WTC11 (cell line): ENCODE data around the gene SPNS2. TPM values are rescaled to one million over a fixed set of nuclear protein-coding genes. Genes with fewer than 3 reads are reported as not detected.

Experiments used
- ATAC-seq: fragments of 200-7000 bp; cut with Tn5 transposase; 2 replicates; pipeline ENCODE4 v1.10.0; 2021; ENCODE audit warnings: mild to moderate bottlenecking, moderate library complexity
- CTCF ChIA-PET: fragments of 300-600 bp; sonication (Branson Sonifier 250); formaldehyde crosslinking; loops from one replicate; lab custom pipeline; 2021; ENCODE audit warnings: antibody characterized with exemption; lab: Charles Lee
- POLR2A ChIA-PET: fragments of 350-600 bp; sonication (Branson Sonifier 250); formaldehyde crosslinking; loops from one replicate; lab custom pipeline; 2021; ENCODE audit warnings: antibody characterized with exemption; lab: Charles Lee
- DNase-seq: peaks from one replicate; pipeline ENCODE4 v3.0.0; 2021; ENCODE audit warnings: low spot score
- H3K27ac Mint-ChIP-seq: 2 replicates; pipeline ENCODE4 v1.8.0; 2021; ENCODE audit warnings: mixed read lengths
- H3K27me3 Mint-ChIP-seq: 2 replicates; pipeline ENCODE4 v1.8.0; 2021; ENCODE audit warnings: low read depth, mild to moderate bottlenecking, moderate library complexity, mixed read lengths
- H3K36me3 Mint-ChIP-seq: 2 replicates; pipeline ENCODE4 v1.8.0; 2021; ENCODE audit warnings: mixed read lengths
- H3K4me1 Mint-ChIP-seq: 2 replicates; pipeline ENCODE4 v1.8.0; 2022; ENCODE audit warnings: mixed read lengths
- H3K4me3 Mint-ChIP-seq: 2 replicates; pipeline ENCODE4 v1.8.0; 2021; ENCODE audit warnings: mild to moderate bottlenecking, moderate library complexity, mixed read lengths
- H3K9me3 Mint-ChIP-seq: 2 replicates; pipeline ENCODE4 v1.8.0; 2021; ENCODE audit warnings: mixed read lengths
- CREB1 ChIP-seq: sonication (generic); formaldehyde crosslinking; IDR thresholded peaks from 2 replicates; pipeline ENCODE4 v1.8.0; 2023; ENCODE audit warnings: mild to moderate bottlenecking, missing genetic modification reagents
- CREM ChIP-seq: sonication (generic); formaldehyde crosslinking; IDR thresholded peaks from 2 replicates; pipeline ENCODE4 v1.8.1; 2022; ENCODE audit warnings: mild to moderate bottlenecking, missing genetic modification reagents, moderate library complexity
- ESRRA ChIP-seq: sonication (generic); formaldehyde crosslinking; IDR thresholded peaks from 2 replicates; pipeline ENCODE4 v1.8.1; 2022; ENCODE audit warnings: mild to moderate bottlenecking, missing genetic modification reagents, borderline replicate concordance
- ETV6 ChIP-seq: sonication (generic); formaldehyde crosslinking; IDR thresholded peaks from 2 replicates; pipeline ENCODE4 v1.8.1; 2022; ENCODE audit warnings: mild to moderate bottlenecking, missing genetic modification reagents
- FOXP1 ChIP-seq: sonication (generic); formaldehyde crosslinking; IDR thresholded peaks from 2 replicates; pipeline ENCODE4 v1.8.0; 2022; ENCODE audit warnings: missing genetic modification reagents, mild to moderate bottlenecking, moderate library complexity, borderline replicate concordance
- FOXP4 ChIP-seq: sonication (generic); formaldehyde crosslinking; IDR thresholded peaks from 2 replicates; pipeline ENCODE4 v1.8.0; 2022; ENCODE audit warnings: mild to moderate bottlenecking, missing genetic modification reagents
- GRHL2 ChIP-seq: fragments of 250-450 bp; sonication (Bioruptor Pico); IDR thresholded peaks from 2 replicates; pipeline ENCODE4 v1.8.0; 2022; ENCODE audit warnings: mild to moderate bottlenecking, moderate library complexity; ENCODE audit not compliant: insufficient replicate concordance, severe bottlenecking
- JAZF1 ChIP-seq: fragments of 250-450 bp; sonication (Bioruptor Pico); IDR thresholded peaks from 2 replicates; pipeline ENCODE4 v1.9.0; 2021; ENCODE audit warnings: moderate library complexity, mild to moderate bottlenecking, inconsistent platforms
- NFE2L1 ChIP-seq: sonication (generic); formaldehyde crosslinking; IDR thresholded peaks from 2 replicates; pipeline ENCODE4 v1.8.1; 2023; ENCODE audit warnings: missing genetic modification reagents
- NR2C2 ChIP-seq: sonication (generic); formaldehyde crosslinking; IDR thresholded peaks from 2 replicates; pipeline ENCODE4 v1.8.0; 2022; ENCODE audit warnings: mild to moderate bottlenecking, missing genetic modification reagents
- ZNF219 ChIP-seq: sonication (generic); formaldehyde crosslinking; IDR thresholded peaks from 2 replicates; pipeline ENCODE4 v1.8.0; 2023; ENCODE audit warnings: missing genetic modification reagents, mild to moderate bottlenecking, borderline replicate concordance
- ZNF263 ChIP-seq: sonication (generic); formaldehyde crosslinking; IDR thresholded peaks from 2 replicates; pipeline ENCODE4 v1.8.1; 2022; ENCODE audit warnings: low read depth, mild to moderate bottlenecking, moderate library complexity, missing genetic modification reagents
- ZNF317 ChIP-seq: sonication (generic); formaldehyde crosslinking; IDR thresholded peaks from 2 replicates; pipeline ENCODE4 v1.8.1; 2023; ENCODE audit warnings: low read depth, mild to moderate bottlenecking, moderate library complexity, missing genetic modification reagents, borderline replicate concordance
- ZNF423 ChIP-seq: fragments of 250-450 bp; sonication (Bioruptor Pico); IDR thresholded peaks from 2 replicates; pipeline ENCODE4 v2.1.2; 2022; ENCODE audit warnings: mild to moderate bottlenecking, moderate library complexity
- total RNA-seq: library from RNA; stranded (reverse); gene quantifications from 3 replicates; pipeline ENCODE4 v1.2.3, GENCODE V29; 2021
- TF ChIP-seq, protein P1 (sequence below): sonication (generic); formaldehyde crosslinking; IDR thresholded peaks from 2 replicates; pipeline ENCODE4 v1.8.1; 2022; ENCODE audit warnings: missing genetic modification reagents, borderline replicate concordance
- TF ChIP-seq, protein P2 (sequence below): fragments of 250-450 bp; sonication (Bioruptor Pico); IDR thresholded peaks from 2 replicates; pipeline ENCODE4 v1.8.0; 2021; ENCODE audit warnings: mild to moderate bottlenecking

The SPNS2 gene
- total RNA-seq, 1 experiment from 2014 or later: 0.87 TPM

DNA sequence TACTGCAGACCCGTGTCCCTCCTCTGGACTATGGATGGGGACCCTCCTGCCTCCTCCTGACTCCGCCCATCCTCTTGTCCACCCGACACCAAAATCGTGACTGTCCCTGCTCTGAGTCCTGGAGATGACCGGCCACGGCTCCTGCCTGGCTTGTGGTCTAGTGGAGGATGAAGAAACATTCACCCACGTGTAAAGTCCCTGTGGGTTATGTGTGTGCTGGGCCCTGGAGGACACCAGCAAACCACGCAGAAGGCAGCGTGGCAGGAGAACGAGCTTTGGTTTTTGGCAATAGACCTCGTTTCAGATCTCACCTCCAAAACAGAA lies 11.9 kb downstream of the SPNS2 start:
- H3K27me3 Mint-ChIP-seq: peaks cover 13% of the 10 kb centered on the region
- no peak overlapping the region for H3K27ac Mint-ChIP-seq
- CTCF ChIA-PET: interaction anchor here (0.6 to 1.8 kb wide), 2 partner anchors 10 to 90 kb away, joined by 5 read pairs; no protein-coding TSS in a partner anchor
- no peaks in the 10 kb centered on the region for H3K36me3 Mint-ChIP-seq
- peaks cover 7% of the 10 kb centered on the region for H3K4me1 Mint-ChIP-seq
- no peak overlapping the region for H3K4me3 Mint-ChIP-seq
- H3K9me3 Mint-ChIP-seq: no peaks in the 10 kb centered on the region
- ATAC-seq (no peak), DNase-seq (no peak)
- POLR2A ChIA-PET: interaction anchor here (0.5 kb wide), 1 partner anchor 88 kb away, joined by 3 read pairs; no protein-coding TSS in a partner anchor
- TF ChIP-seq ESRRA (CRISPR knock-in tag): no peak
- TF ChIP-seq, protein P1, sequence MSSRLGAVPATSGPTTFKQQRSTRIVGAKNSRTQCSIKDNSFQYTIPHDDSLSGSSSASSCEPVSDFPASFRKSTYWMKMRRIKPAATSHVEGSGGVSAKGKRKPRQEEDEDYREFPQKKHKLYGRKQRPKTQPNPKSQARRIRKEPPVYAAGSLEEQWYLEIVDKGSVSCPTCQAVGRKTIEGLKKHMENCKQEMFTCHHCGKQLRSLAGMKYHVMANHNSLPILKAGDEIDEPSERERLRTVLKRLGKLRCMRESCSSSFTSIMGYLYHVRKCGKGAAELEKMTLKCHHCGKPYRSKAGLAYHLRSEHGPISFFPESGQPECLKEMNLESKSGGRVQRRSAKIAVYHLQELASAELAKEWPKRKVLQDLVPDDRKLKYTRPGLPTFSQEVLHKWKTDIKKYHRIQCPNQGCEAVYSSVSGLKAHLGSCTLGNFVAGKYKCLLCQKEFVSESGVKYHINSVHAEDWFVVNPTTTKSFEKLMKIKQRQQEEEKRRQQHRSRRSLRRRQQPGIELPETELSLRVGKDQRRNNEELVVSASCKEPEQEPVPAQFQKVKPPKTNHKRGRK (CRISPR knock-in tag): no peak
- no peak for TF ChIP-seq FOXP1 (CRISPR knock-in tag)
- TF ChIP-seq NFE2L1: no peak
- no peak for TF ChIP-seq ZNF423 (CRISPR knock-in tag)
- TF ChIP-seq CREB1: no peak
- no peak for TF ChIP-seq ZNF317

DNA sequence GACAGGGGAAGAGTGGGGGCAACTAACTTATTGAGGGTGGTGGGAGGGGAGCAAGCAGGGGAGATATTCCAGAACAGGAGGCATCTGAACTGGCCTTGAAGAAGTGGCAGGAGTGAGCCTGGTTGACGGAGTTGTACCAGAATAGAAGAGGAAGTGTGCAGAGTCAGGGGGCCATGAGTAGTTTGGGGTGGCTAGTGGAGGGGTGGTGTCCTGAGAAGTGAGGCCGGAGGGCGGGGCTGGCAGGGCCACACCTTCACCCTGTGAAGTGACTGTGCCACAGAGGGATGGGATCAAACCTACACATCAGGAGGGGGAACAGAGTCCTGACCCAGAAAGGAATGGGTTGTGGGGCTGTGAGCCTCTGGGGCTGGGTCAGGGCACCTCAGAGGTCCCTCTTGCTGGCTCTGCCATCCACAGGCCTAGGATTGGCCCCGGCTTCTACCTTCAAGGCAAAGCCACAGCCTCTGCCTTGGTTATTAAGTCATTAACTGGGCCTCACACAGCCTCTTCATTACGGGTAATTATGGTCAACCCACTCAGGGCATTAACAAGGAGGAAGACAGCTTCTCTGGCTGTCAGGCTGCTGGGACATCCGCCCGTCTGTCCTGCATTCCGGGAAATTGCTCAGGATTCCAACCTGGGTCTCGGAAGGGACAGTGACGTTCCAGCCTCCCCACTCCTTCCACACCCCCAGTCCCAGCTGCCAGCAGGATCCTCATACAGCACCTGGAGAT lies 12.7 kb downstream of the SPNS2 start:
- H3K36me3 Mint-ChIP-seq: no peaks in the 10 kb centered on the region
- ATAC-seq (no peak), DNase-seq (no peak)
- POLR2A ChIA-PET: no interaction called here
- H3K27ac Mint-ChIP-seq: no peak overlapping the region
- no peaks in the 10 kb centered on the region for H3K9me3 Mint-ChIP-seq
- H3K4me3 Mint-ChIP-seq: no peak overlapping the region
- H3K4me1 Mint-ChIP-seq: peaks cover 7% of the 10 kb centered on the region
- CTCF ChIA-PET: interaction anchor here (1.8 kb wide), 1 partner anchor 11 kb away, joined by 5 read pairs; no protein-coding TSS in a partner anchor
- peaks cover 15% of the 10 kb centered on the region for H3K27me3 Mint-ChIP-seq
- TF ChIP-seq NR2C2 (CRISPR knock-in tag) (no peak), GRHL2 (CRISPR knock-in tag) (no peak), JAZF1 (no peak), ZNF263 (CRISPR knock-in tag) (no peak), FOXP4 (CRISPR knock-in tag) (no peak), CREB1 (no peak), ZNF219 (no peak), CREM (CRISPR knock-in tag) (no peak), ETV6 (CRISPR knock-in tag) (no peak)
- TF ChIP-seq, protein P2, sequence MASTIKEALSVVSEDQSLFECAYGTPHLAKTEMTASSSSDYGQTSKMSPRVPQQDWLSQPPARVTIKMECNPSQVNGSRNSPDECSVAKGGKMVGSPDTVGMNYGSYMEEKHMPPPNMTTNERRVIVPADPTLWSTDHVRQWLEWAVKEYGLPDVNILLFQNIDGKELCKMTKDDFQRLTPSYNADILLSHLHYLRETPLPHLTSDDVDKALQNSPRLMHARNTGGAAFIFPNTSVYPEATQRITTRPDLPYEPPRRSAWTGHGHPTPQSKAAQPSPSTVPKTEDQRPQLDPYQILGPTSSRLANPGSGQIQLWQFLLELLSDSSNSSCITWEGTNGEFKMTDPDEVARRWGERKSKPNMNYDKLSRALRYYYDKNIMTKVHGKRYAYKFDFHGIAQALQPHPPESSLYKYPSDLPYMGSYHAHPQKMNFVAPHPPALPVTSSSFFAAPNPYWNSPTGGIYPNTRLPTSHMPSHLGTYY (CRISPR knock-in tag): no peak
